Ascending aorta (tissue), 2 donors: ENCODE measurements around the gene ADAP1. TPM values are rescaled to one million over a fixed set of nuclear protein-coding genes. Genes with fewer than 3 reads are reported as not detected.
A peak's percentile ranks its signal among the peaks of the same experiment; 100 is the strongest.

ENCODE experiments used
- DNase-seq, 2 donors: peaks; one replicate each; pipeline ENCODE4 v3.0.0-alpha.2; 2019; ENCODE audit warnings: low spot score in 2 of 2
- H3K27ac ChIP-seq, 2 donors: fragments of 200-600 bp; sonication (generic); one replicate each; pipeline ENCODE4 v1.5.1; 2016 to 2017; ENCODE audit warnings: mild to moderate bottlenecking in 1 of 2
- H3K27me3 ChIP-seq: fragments of 200-600 bp; sonication (generic); one replicate; pipeline ENCODE4 v1.5.1; 2017
- H3K36me3 ChIP-seq, 2 donors: fragments of 200-600 bp; sonication (generic); one replicate each; pipeline ENCODE4 v1.5.1; 2016
- H3K4me1 ChIP-seq, 2 donors: fragments of 200-600 bp; sonication (generic); one replicate each; pipeline ENCODE4 v1.5.1; 2016 to 2017; ENCODE audit warnings: mild to moderate bottlenecking in 1 of 2
- H3K4me3 ChIP-seq, 2 donors: fragments of 200-600 bp; sonication (generic); one replicate each; pipeline ENCODE4 v1.5.1; 2016 to 2017; ENCODE audit warnings: mild to moderate bottlenecking in 1 of 2
- H3K9me3 ChIP-seq, 2 donors: fragments of 200-600 bp; sonication (generic); one replicate each; pipeline ENCODE4 v1.5.1; 2016
- intact Hi-C: fragments of 100-400 bp; cut with DNase I; formaldehyde crosslinking; loops from one replicate; pipeline ENCODE4 v1.15.1; 2023
- total RNA-seq: library from RNA; depleted of rRNA; stranded (reverse); fragments of >200 nt; gene quantifications from one replicate; pipeline ENCODE4 v1.1.0, GENCODE V29; 2016
- TF ChIP-seq, protein P1 (sequence below), 3 experiments: fragments of 200-600 bp in 2 of 3; fragments of 450-650 bp in 1 of 3; sonication (generic) in 2 of 3; IDR thresholded peaks; one replicate each; pipeline ENCODE4 v1.5.1; 2016 to 2019; ENCODE audit warnings: antibody characterized with exemption in 3 of 3, mild to moderate bottlenecking in 1 of 3, moderate library complexity in 1 of 3

Gene ADAP1
- total RNA-seq, 1 donor from 2014 or later, result 44.5 TPM

DNA sequence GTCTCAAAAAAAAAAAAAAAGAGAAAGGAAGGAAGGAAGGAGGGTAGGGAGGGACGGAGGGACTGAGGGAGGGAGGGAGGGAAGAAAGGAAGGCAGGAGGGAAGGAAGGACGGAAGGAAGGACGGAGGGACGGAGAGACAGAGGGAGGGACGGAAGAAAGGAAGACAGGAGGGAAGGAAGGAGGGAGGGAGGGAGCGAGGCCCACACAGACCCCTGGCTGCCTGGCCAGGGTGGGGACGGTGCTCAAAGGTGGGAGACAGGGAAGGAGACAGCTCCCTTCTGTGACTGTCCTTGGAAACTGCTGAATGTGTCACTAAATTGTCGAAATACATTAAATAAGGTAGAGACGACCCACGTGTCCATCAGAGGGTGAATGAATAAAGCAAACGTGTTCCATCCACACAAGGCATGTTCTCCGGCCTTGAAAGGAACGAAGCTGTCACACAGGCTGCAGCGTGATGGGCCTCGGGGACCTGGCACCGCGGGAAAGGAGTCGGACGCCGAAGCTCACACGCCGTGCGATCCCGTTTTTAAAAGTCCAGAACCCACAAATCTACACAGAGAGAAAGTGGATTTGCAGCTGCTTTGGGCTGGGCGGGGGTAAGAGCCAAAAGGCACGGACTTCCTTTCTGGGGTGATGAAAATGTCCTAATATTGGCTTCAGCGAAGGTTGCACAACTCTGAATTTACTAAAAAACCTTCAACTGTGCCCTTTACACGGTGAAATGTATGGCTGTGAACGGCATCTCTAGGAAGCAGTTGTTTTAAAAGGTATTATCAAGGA lies 23.3 kb downstream of the ADAP1 start:
- peak in 1 of 2 donors; percentile 40 for DNase-seq
- H3K27me3 ChIP-seq, result no peaks in the 10 kb centered on the region
- H3K4me1 ChIP-seq, result no peaks in the 10 kb centered on the region
- H3K4me3 ChIP-seq, result no peak overlapping the region
- intact Hi-C loops, result no loop called here
- no peaks in the 10 kb centered on the region for H3K9me3 ChIP-seq
- TF ChIP-seq, protein P1, sequence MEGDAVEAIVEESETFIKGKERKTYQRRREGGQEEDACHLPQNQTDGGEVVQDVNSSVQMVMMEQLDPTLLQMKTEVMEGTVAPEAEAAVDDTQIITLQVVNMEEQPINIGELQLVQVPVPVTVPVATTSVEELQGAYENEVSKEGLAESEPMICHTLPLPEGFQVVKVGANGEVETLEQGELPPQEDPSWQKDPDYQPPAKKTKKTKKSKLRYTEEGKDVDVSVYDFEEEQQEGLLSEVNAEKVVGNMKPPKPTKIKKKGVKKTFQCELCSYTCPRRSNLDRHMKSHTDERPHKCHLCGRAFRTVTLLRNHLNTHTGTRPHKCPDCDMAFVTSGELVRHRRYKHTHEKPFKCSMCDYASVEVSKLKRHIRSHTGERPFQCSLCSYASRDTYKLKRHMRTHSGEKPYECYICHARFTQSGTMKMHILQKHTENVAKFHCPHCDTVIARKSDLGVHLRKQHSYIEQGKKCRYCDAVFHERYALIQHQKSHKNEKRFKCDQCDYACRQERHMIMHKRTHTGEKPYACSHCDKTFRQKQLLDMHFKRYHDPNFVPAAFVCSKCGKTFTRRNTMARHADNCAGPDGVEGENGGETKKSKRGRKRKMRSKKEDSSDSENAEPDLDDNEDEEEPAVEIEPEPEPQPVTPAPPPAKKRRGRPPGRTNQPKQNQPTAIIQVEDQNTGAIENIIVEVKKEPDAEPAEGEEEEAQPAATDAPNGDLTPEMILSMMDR (IDR thresholded peaks at IDR 0.05), result no peak
- H3K36me3 ChIP-seq, result no peaks in the 10 kb centered on the region
- no peak overlapping the region for H3K27ac ChIP-seq

DNA sequence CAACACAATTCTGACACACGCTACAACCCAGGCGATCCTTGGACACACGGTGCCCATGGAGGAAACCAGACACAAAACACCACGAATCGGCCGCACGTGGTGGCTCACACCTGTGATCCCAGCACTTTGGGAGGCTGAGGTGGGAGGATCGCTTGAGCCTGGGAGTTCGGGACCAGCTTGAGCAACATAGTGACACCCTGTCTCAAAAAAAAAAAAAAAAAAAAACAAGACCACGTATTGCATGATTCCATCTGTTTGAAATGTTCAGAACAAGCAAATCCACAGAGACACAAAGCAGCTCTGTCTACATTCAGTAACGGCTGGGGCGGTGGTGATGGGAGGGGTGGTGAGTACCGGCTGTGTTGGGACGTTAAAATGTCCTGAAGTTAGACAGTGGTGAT lies 25.2 kb downstream of the ADAP1 start:
- TF ChIP-seq, protein P1 (IDR thresholded peaks at IDR 0.05), result no peak
- Histone ChIP-seq H3K4me1 (peaks cover 3% of the 10 kb centered on the region in 2 donors), H3K27ac (no peak overlapping the region), H3K4me3 (no peak overlapping the region), H3K9me3 (no peaks in the 10 kb centered on the region), H3K36me3 (no peaks in the 10 kb centered on the region), H3K27me3 (no peaks in the 10 kb centered on the region)
- peak in 1 of 2 donors; percentile 60 for DNase-seq
- intact Hi-C loops, result no loop called here

DNA sequence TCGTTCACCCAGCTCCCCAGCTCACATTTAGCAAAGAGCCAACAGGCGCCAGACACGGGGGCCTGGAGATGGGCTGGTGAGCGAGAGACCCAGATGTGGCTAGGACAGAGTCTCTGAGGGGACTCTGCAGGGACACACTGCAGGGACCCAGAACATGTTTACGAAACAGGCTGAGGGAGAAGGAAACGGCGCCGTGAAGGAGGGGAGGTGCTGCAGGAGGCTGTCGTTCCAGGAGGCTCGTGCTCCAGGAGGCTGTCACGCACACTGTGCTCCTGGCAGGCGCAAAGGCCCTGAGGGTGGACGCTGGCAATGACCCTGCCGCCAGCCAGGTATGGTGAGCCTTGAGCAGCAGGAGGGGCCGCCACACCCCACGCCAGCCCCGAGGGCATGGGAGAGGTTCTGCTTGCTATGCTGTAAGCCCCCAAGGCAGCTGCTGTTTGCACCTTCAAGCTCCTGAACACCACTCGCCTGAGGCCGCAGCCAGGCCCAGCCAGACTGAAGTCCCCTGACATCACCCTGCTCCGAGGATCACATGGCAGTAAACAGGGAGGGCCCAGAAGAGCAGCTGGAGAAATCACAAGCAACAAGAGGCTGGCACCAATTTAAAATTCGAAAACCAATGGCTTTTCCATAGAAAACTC lies 27.3 kb downstream of the ADAP1 start:
- H3K27me3 ChIP-seq, result no peaks in the 10 kb centered on the region
- peaks cover 3% of the 10 kb centered on the region in 2 donors for H3K4me1 ChIP-seq
- DNase-seq, result peak; percentile 5 to 51
- H3K36me3 ChIP-seq, result no peaks in the 10 kb centered on the region
- no peak overlapping the region for H3K27ac ChIP-seq
- no peaks in the 10 kb centered on the region for H3K9me3 ChIP-seq
- TF ChIP-seq, protein P1 (IDR thresholded peaks at IDR 0.05), result no peak
- no peak overlapping the region for H3K4me3 ChIP-seq
- intact Hi-C loops, result no loop called here

DNA sequence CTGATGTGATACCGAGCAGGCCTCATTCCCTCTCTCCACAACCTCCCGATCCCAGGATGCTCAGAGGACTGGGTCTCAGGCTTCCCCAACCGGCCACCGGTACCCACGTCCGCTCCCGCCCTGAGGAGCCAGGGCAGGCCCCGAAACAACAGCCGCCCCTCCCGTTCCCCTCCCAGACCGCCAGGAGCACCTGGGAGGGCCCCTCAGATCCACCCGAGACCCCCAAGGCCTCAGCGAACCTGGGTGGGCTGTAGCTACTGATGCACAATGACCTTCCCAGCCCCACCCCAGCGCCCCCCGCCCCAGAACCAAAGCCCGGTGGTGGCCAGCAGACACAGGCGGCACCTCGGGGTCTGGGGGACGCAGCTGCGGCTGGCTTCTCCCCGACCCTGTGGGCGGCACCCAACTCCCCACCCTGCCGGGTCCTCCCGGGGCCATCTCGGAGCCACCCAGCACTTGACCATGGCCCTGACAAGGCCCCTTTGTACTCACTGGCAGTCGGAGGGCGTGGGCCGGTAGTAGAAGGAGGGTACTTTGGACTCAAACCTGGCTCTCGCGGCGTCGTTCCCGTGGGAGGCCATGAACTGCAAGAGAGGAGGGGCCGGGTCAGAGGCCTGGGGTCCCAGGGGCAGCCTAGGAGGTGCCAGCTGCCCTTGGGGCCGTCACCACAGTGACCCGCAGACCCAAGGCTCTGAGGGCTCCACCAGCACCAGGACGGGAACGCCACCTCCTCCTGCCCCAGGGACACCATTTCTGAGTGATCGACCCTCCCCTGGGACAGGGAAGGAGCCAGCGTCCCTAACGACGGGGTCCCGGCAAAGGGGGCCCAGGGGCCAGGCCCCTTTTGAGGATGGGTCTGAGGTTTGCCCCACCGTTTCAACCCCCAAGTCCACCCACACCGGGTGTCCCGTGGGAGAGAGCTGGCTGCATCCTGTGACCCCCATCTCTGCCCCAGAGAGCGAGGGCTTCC lies 28.1 kb downstream of the ADAP1 start:
- no peak overlapping the region for H3K27ac ChIP-seq
- H3K4me1 ChIP-seq, result peaks cover 3% of the 10 kb centered on the region in 2 donors
- no peaks in the 10 kb centered on the region for H3K36me3 ChIP-seq
- TF ChIP-seq, protein P1 (IDR thresholded peaks at IDR 0.05), result no peak
- H3K9me3 ChIP-seq, result no peaks in the 10 kb centered on the region
- peak; percentile 7 to 59 for DNase-seq
- intact Hi-C loops, result no loop called here
- no peaks in the 10 kb centered on the region for H3K27me3 ChIP-seq
- no peak overlapping the region for H3K4me3 ChIP-seq

DNA sequence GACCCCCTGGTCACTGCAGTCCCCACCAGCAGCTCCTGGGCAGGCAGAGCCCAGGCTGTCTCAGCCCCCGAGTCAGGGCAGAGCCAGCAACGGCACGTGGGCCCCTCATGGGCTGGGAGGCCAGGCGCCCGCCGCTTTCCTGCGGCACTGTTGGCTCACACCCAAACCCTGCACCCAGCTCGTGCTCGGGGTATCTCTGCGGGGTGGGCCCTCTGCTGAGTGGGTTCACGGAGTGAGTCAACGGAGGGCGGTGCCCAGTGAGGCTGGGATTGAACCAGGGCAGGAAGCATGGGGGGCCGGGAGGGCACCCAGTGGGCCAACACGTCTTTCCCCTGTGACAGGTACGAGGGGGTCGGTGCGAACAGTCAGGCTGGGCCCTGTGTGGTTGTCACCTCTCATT lies 28.9 kb downstream of the ADAP1 start:
- H3K27ac ChIP-seq, result no peak overlapping the region

More for the DNA sequence above, 28.9 kb downstream of the ADAP1 start:
- TF ChIP-seq, protein P1 (IDR thresholded peaks at IDR 0.05), result no peak
- peaks cover 3% of the 10 kb centered on the region in 2 donors for H3K4me1 ChIP-seq
- no peaks in the 10 kb centered on the region for H3K27me3 ChIP-seq
- no peak overlapping the region for H3K4me3 ChIP-seq
- intact Hi-C loops, result no loop called here
- no peaks in the 10 kb centered on the region for H3K9me3 ChIP-seq
- H3K36me3 ChIP-seq, result no peaks in the 10 kb centered on the region
- peak in 1 of 2 donors; percentile 65 for DNase-seq
